Tibial nerve (tissue), 4 donors: Measurements from ENCODE around the gene MTHFD1. TPM values are rescaled to one million over a fixed set of nuclear protein-coding genes. Genes with fewer than 3 reads are reported as not detected.

Source experiments
- DNase-seq, 2 donors: peaks; one replicate each; pipeline ENCODE4 v3.0.0-alpha.2; 2019; ENCODE audit warnings: low spot score in 2 of 2
- H3K27ac ChIP-seq, 4 donors: fragments of 200-600 bp; sonication (generic) in 3 of 4; one replicate each; pipeline ENCODE4 v1.5.1; 2017 to 2019; ENCODE audit warnings: mild to moderate bottlenecking in 1 of 4
- H3K27me3 ChIP-seq, 2 donors: fragments of 200-600 bp; sonication (generic) in 1 of 2; one replicate each; pipeline versions ENCODE4 v1.5.1 to v1.6.0; 2017 to 2019
- H3K36me3 ChIP-seq, 3 donors: fragments of 200-600 bp; sonication (generic); one replicate each; pipeline ENCODE4 v1.5.1; 2018 to 2019
- H3K4me1 ChIP-seq, 4 donors: fragments of 200-600 bp; sonication (generic) in 3 of 4; one replicate each; pipeline ENCODE4 v1.5.1; 2017 to 2019
- H3K4me3 ChIP-seq, 4 donors: fragments of 200-600 bp; sonication (generic) in 3 of 4; one replicate each; pipeline ENCODE4 v1.5.1; 2017 to 2019; ENCODE audit warnings: mild to moderate bottlenecking in 1 of 4, moderate library complexity in 1 of 4
- H3K9me3 ChIP-seq, 4 donors: fragments of 200-600 bp; sonication (generic) in 3 of 4; one replicate each; pipeline ENCODE4 v1.5.1; 2017 to 2019
- CTCF ChIP-seq, 5 experiments: fragments of 200-600 bp in 3 of 5; fragments of 450-650 bp in 2 of 5; sonication (generic) in 3 of 5; IDR thresholded peaks; one replicate each; pipeline ENCODE4 v1.5.1; 2016 to 2019; ENCODE audit warnings: antibody characterized with exemption in 5 of 5, mild to moderate bottlenecking in 3 of 5, moderate library complexity in 2 of 5
- EP300 ChIP-seq, 2 donors: sonication (generic); formaldehyde crosslinking; IDR thresholded peaks; one replicate each; pipeline ENCODE4 v1.6.1; 2017; ENCODE audit warnings: antibody characterized with exemption in 2 of 2, mild to moderate bottlenecking in 1 of 2
- POLR2A ChIP-seq, 2 donors: fragments of 450-650 bp; IDR thresholded peaks; one replicate each; pipeline ENCODE4 v1.6.1; 2017; ENCODE audit warnings: antibody characterized with exemption in 2 of 2, mild to moderate bottlenecking in 2 of 2, moderate library complexity in 2 of 2
- WGBS, 2 donors: methylation state at CpG; one replicate each; pipeline ENCODE4 v1.1.5; 2018; 5-methylcytosine and 5-hydroxymethylcytosine counted together
- total RNA-seq, 4 donors: library from RNA; depleted of rRNA; stranded (reverse); fragments of >200 nt; gene quantifications; one replicate each; pipeline ENCODE4 v1.1.0, GENCODE V29; 2016

Gene MTHFD1
- total RNA-seq, 4 donors from 2014 or later, result 52.0 to 59.4 (median 56.7) TPM

- Histone ChIP-seq H3K27ac (no peak overlapping the region), H3K27me3 (no peaks in the 10 kb centered on the region), H3K36me3 (peaks cover 0 to 36% (median 0%) of the 10 kb centered on the region in 3 donors), H3K9me3 (no peaks in the 10 kb centered on the region), H3K4me3 (no peak overlapping the region), H3K4me1 (peaks cover 0 to 3% (median 0%) of the 10 kb centered on the region in 4 donors)
- DNase-seq, result no peak
- TF ChIP-seq CTCF (IDR thresholded peaks at IDR 0.05) (no peak), EP300 (IDR thresholded peaks at IDR 0.05) (no peak), POLR2A (IDR thresholded peaks at IDR 0.05) (no peak)
- WGBS, 2 donors, result 92 to 94% methylated on average over 3 of the region's 3 CpGs
Measured at GRCh38 chr14:64493455-64493854, 105.3 kb downstream of the MTHFD1 start.

GRCh38 chr14:64495252-64495651 lies 107.1 kb downstream of the MTHFD1 start:
- no peak for TF ChIP-seq POLR2A (IDR thresholded peaks at IDR 0.05)
- TF ChIP-seq CTCF (IDR thresholded peaks at IDR 0.05), result no peak
- no peak for TF ChIP-seq EP300 (IDR thresholded peaks at IDR 0.05)
- Histone ChIP-seq H3K4me1 (peaks cover 0 to 15% (median 4%) of the 10 kb centered on the region in 4 donors), H3K4me3 (no peak overlapping the region), H3K36me3 (peaks cover 0 to 20% (median 0%) of the 10 kb centered on the region in 3 donors), H3K27me3 (no peaks in the 10 kb centered on the region), H3K9me3 (no peaks in the 10 kb centered on the region), H3K27ac (no peak overlapping the region)
- DNase-seq, result no peak

GRCh38 chr14:64496764-64497163 lies 108.6 kb downstream of the MTHFD1 start:
- no peaks in the 10 kb centered on the region for H3K27me3 ChIP-seq
- peaks cover 0 to 30% (median 19%) of the 10 kb centered on the region in 4 donors for H3K4me1 ChIP-seq
- DNase-seq, result no peak
- no peak for TF ChIP-seq EP300 (IDR thresholded peaks at IDR 0.05)
- TF ChIP-seq CTCF (IDR thresholded peaks at IDR 0.05), result no peak
- no peak for TF ChIP-seq POLR2A (IDR thresholded peaks at IDR 0.05)
- no peaks in the 10 kb centered on the region for H3K9me3 ChIP-seq
- H3K4me3 ChIP-seq, result no peak overlapping the region
- peaks cover 0 to 13% (median 0%) of the 10 kb centered on the region in 3 donors for H3K36me3 ChIP-seq
- no peak overlapping the region for H3K27ac ChIP-seq

GRCh38 chr14:64500088-64500487 lies 111.9 kb downstream of the MTHFD1 start:
- WGBS, 2 donors, result 92 to 100% methylated on average over 1 of the region's 1 CpG
- no peak for DNase-seq
- H3K27ac ChIP-seq, result peak overlapping the region in 2 of 4 donors; percentile 99 to 100

More at GRCh38 chr14:64500088-64500487, 111.9 kb downstream of the MTHFD1 start:
- TF ChIP-seq CTCF (IDR thresholded peaks at IDR 0.05), result no peak
- TF ChIP-seq POLR2A (IDR thresholded peaks at IDR 0.05), result no peak
- no peak for TF ChIP-seq EP300 (IDR thresholded peaks at IDR 0.05)
- H3K9me3 ChIP-seq, result no peaks in the 10 kb centered on the region
- H3K4me1 ChIP-seq, result peaks cover 0 to 41% (median 29%) of the 10 kb centered on the region in 4 donors
- H3K36me3 ChIP-seq, result peaks cover 0 to 10% (median 0%) of the 10 kb centered on the region in 3 donors
- H3K4me3 ChIP-seq, result no peak overlapping the region
- H3K27me3 ChIP-seq, result no peaks in the 10 kb centered on the region
